ENCODE results near the gene CD93. TPM values are rescaled to one million over a fixed set of nuclear protein-coding genes. Genes with fewer than 3 reads are reported as not detected.

Gene CD93
- total RNA-seq, 1 experiment from 2014 or later: not detected

DNA sequence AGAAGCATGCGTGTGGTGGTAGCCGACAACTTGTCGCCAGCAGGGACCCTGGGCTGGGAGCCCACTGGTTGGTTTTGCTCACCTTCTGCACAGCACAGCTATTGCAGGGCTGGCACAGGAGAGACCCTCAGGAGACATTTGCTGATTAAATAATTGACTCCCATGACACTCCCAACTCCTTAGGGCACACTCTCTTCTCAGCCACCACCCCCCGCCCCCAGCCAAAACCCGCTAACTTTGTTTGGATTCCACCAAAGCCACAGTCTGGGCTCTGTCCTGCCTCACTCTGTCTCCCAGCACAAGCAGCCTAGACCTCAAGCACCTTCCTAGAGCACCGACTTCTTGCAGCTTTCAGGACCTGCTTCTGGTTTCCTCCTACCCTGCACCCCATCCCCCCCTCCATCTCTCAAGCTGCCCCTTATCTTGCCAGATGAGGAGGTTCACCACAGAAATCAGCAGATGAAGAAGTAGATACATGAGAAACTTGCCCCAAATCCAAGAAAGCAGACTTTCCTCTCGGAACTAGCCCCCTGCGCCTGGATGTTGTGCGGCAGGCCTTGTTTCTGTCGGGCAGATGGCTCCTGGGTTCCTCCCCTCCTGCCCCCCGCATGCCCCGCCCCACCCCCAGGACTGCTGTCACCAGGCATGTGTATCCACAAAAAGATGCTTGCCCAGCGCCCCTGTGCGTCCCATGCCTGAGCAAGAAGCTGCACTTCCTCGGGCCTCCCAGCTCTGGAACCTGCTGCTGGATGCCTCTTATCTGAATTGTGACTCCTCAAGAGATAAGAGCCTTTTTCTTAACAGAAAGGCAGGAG lies 35.0 kb upstream of the CD93 start:
- Histone ChIP-seq H3K27me3 (ENCODE audit: low read length) (0 out of 2 replicates have a peak, but pooled peaks cover 3% of the 10 kb centered on the region), H3K4me1 (ENCODE audit: insufficient read depth, low read length) (no peaks in the 10 kb centered on the region; the same call in 1 of the 2 replicates), H3K9me3 (ENCODE audit: low read length) (no peaks in the 10 kb centered on the region), H3K4me3 (ENCODE audit: low read length) (no peak overlapping the region), H3K27ac (ENCODE audit: low read length) (no peak overlapping the region), H3F3A (ENCODE audit: low read length, unreplicated experiment) (no peaks in the 10 kb centered on the region), H3K9me2 (replicated peaks; ENCODE audit: low read length) (no peaks in the 10 kb centered on the region), H3K9ac (ENCODE audit: low read length) (no peak overlapping the region), H3K79me2 (ENCODE audit: low read length) (no peaks in the 10 kb centered on the region), H3K36me3 (ENCODE audit: low read depth, low read length) (no peaks in the 10 kb centered on the region), H4K20me1 (ENCODE audit: low read length) (no peaks in the 10 kb centered on the region), H2AFZ (ENCODE audit: low read length) (no peak overlapping the region), H3K4me2 (ENCODE audit: low read length) (no peak overlapping the region)
- ATAC-seq (no peak), DNase-seq (no peak)
- TF ChIP-seq CTCF (conservative IDR thresholded peaks at IDR 0.05; ENCODE audit: low read depth, low read length): no peak
- TF ChIP-seq EZH2 (IDR thresholded peaks at IDR 0.05; ENCODE audit: low read length, unreplicated experiment): no peak
- TF ChIP-seq EZH2phosphoT487 (IDR thresholded peaks at IDR 0.05; ENCODE audit: borderline replicate concordance, low read length): no peak
- intact Hi-C loops (cut with micrococcal nuclease): no loop called here
- BruUV-seq (replicated peaks): no TSS peak
- CTCF ChIA-PET: no interaction called here
- POLR2A ChIA-PET (ENCODE audit: unreplicated experiment): no interaction called here

GRCh38 chr20:23120261-23120660 lies 34.1 kb upstream of the CD93 start:
- H3K79me2 ChIP-seq (ENCODE audit: low read length): no peaks in the 10 kb centered on the region
- no peak overlapping the region for H3K27ac ChIP-seq (ENCODE audit: low read length)
- H3K4me3 ChIP-seq (ENCODE audit: low read length): no peak overlapping the region
- H3K27me3 ChIP-seq (ENCODE audit: low read length): 0 out of 2 replicates have a peak, but pooled peaks cover 3% of the 10 kb centered on the region
- no peak overlapping the region for H3K4me2 ChIP-seq (ENCODE audit: low read length)
- intact Hi-C loops (cut with micrococcal nuclease): no loop called here
- no TSS peak for BruUV-seq (replicated peaks)
- ChIA-PET POLR2A (ENCODE audit: unreplicated experiment) (no interaction called here), CTCF (no interaction called here)
- ATAC-seq: no peak
- TF ChIP-seq CTCF (conservative IDR thresholded peaks at IDR 0.05; ENCODE audit: low read depth, low read length): no peak
- no peak for TF ChIP-seq EZH2phosphoT487 (IDR thresholded peaks at IDR 0.05; ENCODE audit: borderline replicate concordance, low read length)
- no peaks in the 10 kb centered on the region for H3K9me3 ChIP-seq (ENCODE audit: low read length)
- DNase-seq: no peak
- H3K9ac ChIP-seq (ENCODE audit: low read length): no peak overlapping the region
- no peaks in the 10 kb centered on the region for H3K9me2 ChIP-seq (replicated peaks; ENCODE audit: low read length)
- H3K36me3 ChIP-seq (ENCODE audit: low read depth, low read length): no peaks in the 10 kb centered on the region
- no peaks in the 10 kb centered on the region; the same call in 1 of the 2 replicates for H3K4me1 ChIP-seq (ENCODE audit: insufficient read depth, low read length)
- H2AFZ ChIP-seq (ENCODE audit: low read length): no peak overlapping the region
- H4K20me1 ChIP-seq (ENCODE audit: low read length): no peaks in the 10 kb centered on the region
- no peaks in the 10 kb centered on the region for H3F3A ChIP-seq (ENCODE audit: low read length, unreplicated experiment)
